Measurements from ENCODE around the gene DGCR2. TPM values are rescaled to one million over a fixed set of nuclear protein-coding genes. Genes with fewer than 3 reads are reported as not detected.

Gene DGCR2
- total RNA-seq, 1 experiment from 2014 or later = 18.6 TPM

GRCh38 chr22:19111140-19111539 is 11.1 kb downstream of the DGCR2 start:
- DNase-seq = no peak
- Histone ChIP-seq H3K4me3 (ENCODE audit: low read length) (no peak overlapping the region), H3K27ac (ENCODE audit: low read length) (peak overlapping the region; percentile 32), H3K27me3 (ENCODE audit: low read length) (no peaks in the 10 kb centered on the region), H3K9me3 (ENCODE audit: low read length) (no peaks in the 10 kb centered on the region), H3K79me2 (ENCODE audit: low read length) (peaks cover 97% of the 10 kb centered on the region), H4K20me1 (ENCODE audit: insufficient read depth, low read depth, low read length) (peaks cover 39% of the 10 kb centered on the region), H3K9ac (ENCODE audit: low read length) (no peak overlapping the region), H3K9me2 (replicated peaks; ENCODE audit: insufficient read depth, low read length) (no peaks in the 10 kb centered on the region), H2AFZ (ENCODE audit: low read length) (no peak overlapping the region), H3K36me3 (ENCODE audit: insufficient read depth, low read length) (no peaks in the 10 kb centered on the region), H3K4me2 (ENCODE audit: low read depth, low read length, poor library complexity, severe bottlenecking) (no peak overlapping the region), H3K4me1 (ENCODE audit: low read length) (peaks cover 50% of the 10 kb centered on the region)

DNA sequence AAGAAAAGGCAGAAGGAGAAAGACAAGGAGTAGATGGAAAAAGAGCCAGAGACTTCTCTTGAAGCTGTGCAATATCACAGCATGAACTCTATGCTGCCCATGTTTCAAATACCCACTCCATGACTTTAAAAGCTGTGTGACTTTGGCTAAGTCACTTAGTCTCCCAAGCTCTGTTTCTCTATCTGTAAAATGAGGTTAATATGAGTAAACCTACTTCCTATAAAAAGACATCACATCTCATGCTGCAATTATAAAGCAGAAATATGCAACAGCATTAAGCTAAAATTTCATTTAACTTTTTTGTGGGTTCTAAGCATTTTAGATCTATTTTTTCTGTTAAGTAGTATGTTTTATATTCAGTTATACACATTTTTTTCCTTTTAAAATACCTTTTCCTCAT is 11.6 kb downstream of the DGCR2 start:
- Histone ChIP-seq H3K4me1 (ENCODE audit: low read length) (peaks cover 45% of the 10 kb centered on the region), H3K9ac (ENCODE audit: low read length) (no peak overlapping the region), H3K9me2 (replicated peaks; ENCODE audit: insufficient read depth, low read length) (no peaks in the 10 kb centered on the region), H3K79me2 (ENCODE audit: low read length) (peaks cover 97% of the 10 kb centered on the region), H3K9me3 (ENCODE audit: low read length) (no peaks in the 10 kb centered on the region), H4K20me1 (ENCODE audit: insufficient read depth, low read depth, low read length) (peaks cover 39% of the 10 kb centered on the region), H3K4me2 (ENCODE audit: low read depth, low read length, poor library complexity, severe bottlenecking) (no peak overlapping the region), H2AFZ (ENCODE audit: low read length) (no peak overlapping the region), H3K27ac (ENCODE audit: low read length) (peak overlapping the region; percentile 32), H3K4me3 (ENCODE audit: low read length) (no peak overlapping the region), H3K27me3 (ENCODE audit: low read length) (no peaks in the 10 kb centered on the region), H3K36me3 (ENCODE audit: insufficient read depth, low read length) (no peaks in the 10 kb centered on the region)
- no peak for DNase-seq

GRCh38 chr22:19110064-19110458 is 12.2 kb downstream of the DGCR2 start:
- H3K36me3 ChIP-seq (ENCODE audit: insufficient read depth, low read length) = no peaks in the 10 kb centered on the region
- no peaks in the 10 kb centered on the region for H3K27me3 ChIP-seq (ENCODE audit: low read length)
- H3K27ac ChIP-seq (ENCODE audit: low read length) = peak overlapping the region; percentile 18
- H2AFZ ChIP-seq (ENCODE audit: low read length) = no peak overlapping the region
- peaks cover 40% of the 10 kb centered on the region for H4K20me1 ChIP-seq (ENCODE audit: insufficient read depth, low read depth, low read length)
- peak overlapping the region; percentile 10 for H3K4me2 ChIP-seq (ENCODE audit: low read depth, low read length, poor library complexity, severe bottlenecking)
- H3K4me1 ChIP-seq (ENCODE audit: low read length) = peaks cover 41% of the 10 kb centered on the region
- DNase-seq = no peak
- no peak overlapping the region for H3K9ac ChIP-seq (ENCODE audit: low read length)
- no peaks in the 10 kb centered on the region for H3K9me2 ChIP-seq (replicated peaks; ENCODE audit: insufficient read depth, low read length)
- peaks cover 97% of the 10 kb centered on the region for H3K79me2 ChIP-seq (ENCODE audit: low read length)
- H3K9me3 ChIP-seq (ENCODE audit: low read length) = no peaks in the 10 kb centered on the region
- H3K4me3 ChIP-seq (ENCODE audit: low read length) = no peak overlapping the region

- H2AFZ ChIP-seq (ENCODE audit: low read length) = no peak overlapping the region
- peak overlapping the region; percentile 18 for H3K27ac ChIP-seq (ENCODE audit: low read length)
- peaks cover 33% of the 10 kb centered on the region for H4K20me1 ChIP-seq (ENCODE audit: insufficient read depth, low read depth, low read length)
- H3K4me1 ChIP-seq (ENCODE audit: low read length) = peaks cover 41% of the 10 kb centered on the region
- H3K9me3 ChIP-seq (ENCODE audit: low read length) = no peaks in the 10 kb centered on the region
- DNase-seq = peak; percentile 76
- H3K9me2 ChIP-seq (replicated peaks; ENCODE audit: insufficient read depth, low read length) = no peaks in the 10 kb centered on the region
- peak overlapping the region; percentile 10 for H3K4me2 ChIP-seq (ENCODE audit: low read depth, low read length, poor library complexity, severe bottlenecking)
- peaks cover 97% of the 10 kb centered on the region for H3K79me2 ChIP-seq (ENCODE audit: low read length)
- H3K4me3 ChIP-seq (ENCODE audit: low read length) = no peak overlapping the region
- no peaks in the 10 kb centered on the region for H3K27me3 ChIP-seq (ENCODE audit: low read length)
- H3K9ac ChIP-seq (ENCODE audit: low read length) = no peak overlapping the region
- no peaks in the 10 kb centered on the region for H3K36me3 ChIP-seq (ENCODE audit: insufficient read depth, low read length)
Observed at GRCh38 chr22:19109198-19110063, 12.8 kb downstream of the DGCR2 start.

- H3K9ac ChIP-seq (ENCODE audit: low read length) = no peak overlapping the region
- H3K4me3 ChIP-seq (ENCODE audit: low read length) = no peak overlapping the region
- H2AFZ ChIP-seq (ENCODE audit: low read length) = no peak overlapping the region
- no peaks in the 10 kb centered on the region for H3K9me3 ChIP-seq (ENCODE audit: low read length)
- no peaks in the 10 kb centered on the region for H3K9me2 ChIP-seq (replicated peaks; ENCODE audit: insufficient read depth, low read length)
- H3K79me2 ChIP-seq (ENCODE audit: low read length) = peaks cover 98% of the 10 kb centered on the region
- no peaks in the 10 kb centered on the region for H3K36me3 ChIP-seq (ENCODE audit: insufficient read depth, low read length)
- no peak overlapping the region for H3K27ac ChIP-seq (ENCODE audit: low read length)
- H3K4me2 ChIP-seq (ENCODE audit: low read depth, low read length, poor library complexity, severe bottlenecking) = no peak overlapping the region
- no peaks in the 10 kb centered on the region for H3K27me3 ChIP-seq (ENCODE audit: low read length)
- DNase-seq = no peak
- peaks cover 34% of the 10 kb centered on the region; the same call in 1 of the 2 replicates for H4K20me1 ChIP-seq (ENCODE audit: insufficient read depth, low read depth, low read length)
- peaks cover 41% of the 10 kb centered on the region for H3K4me1 ChIP-seq (ENCODE audit: low read length)
Observed at GRCh38 chr22:19108807-19109197, 13.4 kb downstream of the DGCR2 start.

DNA sequence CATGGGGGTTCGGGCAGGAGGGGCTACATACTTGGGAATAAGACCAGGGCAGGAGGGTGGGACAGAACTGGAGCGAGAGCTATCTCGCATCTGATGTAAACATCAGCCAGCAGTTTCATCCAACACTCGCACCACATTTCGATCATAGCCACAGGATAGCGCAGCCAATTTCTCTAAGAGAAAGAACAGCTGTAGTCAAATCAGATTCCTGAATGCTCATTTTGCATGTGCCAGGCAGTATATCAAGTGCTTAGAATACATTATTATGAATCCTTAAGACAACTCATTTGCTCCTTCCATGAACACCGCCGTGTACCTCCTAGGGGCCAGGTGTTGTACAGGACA is 14.5 kb downstream of the DGCR2 start:
- Histone ChIP-seq H3K9ac (ENCODE audit: low read length) (no peak overlapping the region), H3K4me1 (ENCODE audit: low read length) (peaks cover 41% of the 10 kb centered on the region), H3K9me2 (replicated peaks; ENCODE audit: insufficient read depth, low read length) (no peaks in the 10 kb centered on the region), H3K27ac (ENCODE audit: low read length) (no peak overlapping the region), H2AFZ (ENCODE audit: low read length) (no peak overlapping the region), H3K4me2 (ENCODE audit: low read depth, low read length, poor library complexity, severe bottlenecking) (no peak overlapping the region), H3K36me3 (ENCODE audit: insufficient read depth, low read length) (no peaks in the 10 kb centered on the region), H3K79me2 (ENCODE audit: low read length) (peaks cover 93% of the 10 kb centered on the region), H3K9me3 (ENCODE audit: low read length) (no peaks in the 10 kb centered on the region), H3K4me3 (ENCODE audit: low read length) (no peak overlapping the region), H3K27me3 (ENCODE audit: low read length) (no peaks in the 10 kb centered on the region), H4K20me1 (ENCODE audit: insufficient read depth, low read depth, low read length) (peaks cover 35% of the 10 kb centered on the region; the same call in 1 of the 2 replicates)
- DNase-seq = no peak

- H3K36me3 ChIP-seq (ENCODE audit: insufficient read depth, low read length) = no peaks in the 10 kb centered on the region
- no peak overlapping the region for H3K27ac ChIP-seq (ENCODE audit: low read length)
- H3K27me3 ChIP-seq (ENCODE audit: low read length) = no peaks in the 10 kb centered on the region
- no peaks in the 10 kb centered on the region for H3K9me2 ChIP-seq (replicated peaks; ENCODE audit: insufficient read depth, low read length)
- no peak for DNase-seq
- H3K4me1 ChIP-seq (ENCODE audit: low read length) = peaks cover 41% of the 10 kb centered on the region
- H3K9ac ChIP-seq (ENCODE audit: low read length) = no peak overlapping the region
- H2AFZ ChIP-seq (ENCODE audit: low read length) = no peak overlapping the region
- peaks cover 92% of the 10 kb centered on the region for H3K79me2 ChIP-seq (ENCODE audit: low read length)
- H3K9me3 ChIP-seq (ENCODE audit: low read length) = no peaks in the 10 kb centered on the region
- no peak overlapping the region for H3K4me3 ChIP-seq (ENCODE audit: low read length)
- peaks cover 35% of the 10 kb centered on the region; the same call in 1 of the 2 replicates for H4K20me1 ChIP-seq (ENCODE audit: insufficient read depth, low read depth, low read length)
- H3K4me2 ChIP-seq (ENCODE audit: low read depth, low read length, poor library complexity, severe bottlenecking) = no peak overlapping the region
Observed at GRCh38 chr22:19106886-19107729, 15.1 kb downstream of the DGCR2 start.

Data from Karpas-422 (cell line).